ENCODE results near the gene SCUBE3.
A peak's percentile ranks its signal among the peaks of the same experiment; 100 is the strongest.

Gene SCUBE3

DNA sequence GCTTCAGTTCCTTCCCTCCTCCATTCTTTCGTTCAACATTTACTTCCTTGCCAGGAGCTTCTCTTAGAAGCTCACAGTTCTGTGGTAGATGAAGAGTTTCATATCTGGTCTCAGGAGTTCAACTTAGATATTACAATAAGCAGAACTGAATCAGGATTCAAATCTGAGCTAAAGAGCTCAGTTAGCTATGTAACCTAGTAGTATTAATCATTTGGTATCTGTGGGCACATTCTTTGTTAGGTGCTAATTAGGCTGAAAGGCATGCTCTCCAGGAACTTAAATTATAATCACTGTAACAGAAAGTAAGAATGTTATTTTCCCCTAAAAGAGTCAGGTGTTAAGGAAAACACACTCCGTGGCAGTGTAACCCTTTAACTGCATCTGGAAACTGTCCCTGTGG lies 54.1 kb downstream of the SCUBE3 start:
- DNase-seq (ENCODE audit: low read depth in 2 of 2), result no peak

- no peak for DNase-seq (ENCODE audit: low read depth in 2 of 2)
Measured at GRCh38 chr6:35272005-35272404, 58.2 kb downstream of the SCUBE3 start.

- no peak for DNase-seq (ENCODE audit: low read depth in 2 of 2)
Measured at GRCh38 chr6:35273822-35274559, 60.2 kb downstream of the SCUBE3 start.

GRCh38 chr6:35275744-35276260 lies 62.0 kb downstream of the SCUBE3 start:
- no peak for DNase-seq (ENCODE audit: low read depth in 2 of 2)

- DNase-seq (ENCODE audit: low read depth in 2 of 2), result no peak
Measured at GRCh38 chr6:35278708-35279107, 65.0 kb downstream of the SCUBE3 start.

- DNase-seq (ENCODE audit: low read depth in 2 of 2), result no peak
Measured at GRCh38 chr6:35280903-35281302, 67.1 kb downstream of the SCUBE3 start.

DNA sequence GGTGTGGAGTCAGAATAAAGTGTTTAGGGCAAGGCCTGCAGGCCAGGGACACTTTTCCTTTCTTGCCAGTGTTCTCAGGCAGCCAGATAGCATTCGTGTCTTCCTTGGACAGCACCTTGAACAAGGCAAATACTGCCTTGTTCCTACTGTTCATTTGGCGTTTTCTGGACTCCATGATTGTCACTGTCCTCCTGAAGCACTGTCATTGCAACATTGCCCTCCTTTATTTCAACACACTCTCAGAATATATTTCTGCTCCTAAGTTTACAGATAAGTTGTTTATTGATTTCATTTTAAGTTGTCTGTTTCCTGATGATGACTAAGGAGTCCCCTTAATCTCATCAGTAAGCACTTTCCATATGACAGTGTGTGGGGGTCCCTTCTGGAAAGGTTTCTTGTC lies 68.7 kb downstream of the SCUBE3 start:
- DNase-seq (ENCODE audit: low read depth in 2 of 2), result no peak

- DNase-seq (ENCODE audit: low read depth in 2 of 2), result no peak
Measured at GRCh38 chr6:35283361-35283760, 69.6 kb downstream of the SCUBE3 start.

GRCh38 chr6:35287671-35288396 lies 74.1 kb downstream of the SCUBE3 start:
- DNase-seq (ENCODE audit: low read depth in 2 of 2), result no peak

DNA sequence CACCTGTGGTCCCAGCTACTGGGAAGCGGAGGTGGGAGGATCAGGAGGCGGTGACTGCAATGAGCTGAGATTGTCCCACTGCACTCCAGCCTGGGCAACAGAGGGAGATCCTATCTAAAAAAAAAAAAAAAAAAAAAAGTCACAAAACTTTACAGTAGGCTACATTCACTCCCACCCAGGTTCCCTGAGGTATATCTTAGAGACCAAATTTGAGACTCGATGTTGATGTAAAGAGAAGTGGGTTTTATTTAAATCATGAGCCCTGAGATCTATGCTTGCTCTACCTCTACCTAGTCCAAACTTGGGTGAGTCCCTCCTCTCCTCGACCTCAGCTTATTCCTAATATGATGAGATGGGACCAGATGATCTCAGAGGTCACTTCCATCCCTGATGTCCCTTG lies 75.1 kb downstream of the SCUBE3 start:
- no peak for DNase-seq (ENCODE audit: low read depth in 2 of 2)

DNA sequence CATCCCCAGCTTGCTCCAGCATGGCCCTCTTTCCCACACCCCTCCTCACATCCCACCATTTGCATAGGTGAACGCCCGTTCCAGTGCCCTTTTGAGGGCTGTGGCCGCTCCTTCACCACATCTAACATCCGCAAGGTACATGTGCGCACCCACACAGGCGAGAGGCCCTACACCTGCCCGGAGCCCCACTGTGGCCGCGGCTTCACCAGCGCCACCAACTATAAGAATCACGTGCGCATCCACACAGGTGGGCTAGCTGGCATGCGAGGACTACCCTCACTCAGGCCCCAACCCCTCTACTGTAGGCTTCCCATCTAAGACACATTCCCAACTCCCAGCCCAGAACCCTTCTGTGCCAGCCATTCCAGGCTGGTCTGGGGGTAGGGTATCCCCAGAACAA lies 77.7 kb downstream of the SCUBE3 start:
- DNase-seq (ENCODE audit: low read depth in 2 of 2), result no peak

DNA sequence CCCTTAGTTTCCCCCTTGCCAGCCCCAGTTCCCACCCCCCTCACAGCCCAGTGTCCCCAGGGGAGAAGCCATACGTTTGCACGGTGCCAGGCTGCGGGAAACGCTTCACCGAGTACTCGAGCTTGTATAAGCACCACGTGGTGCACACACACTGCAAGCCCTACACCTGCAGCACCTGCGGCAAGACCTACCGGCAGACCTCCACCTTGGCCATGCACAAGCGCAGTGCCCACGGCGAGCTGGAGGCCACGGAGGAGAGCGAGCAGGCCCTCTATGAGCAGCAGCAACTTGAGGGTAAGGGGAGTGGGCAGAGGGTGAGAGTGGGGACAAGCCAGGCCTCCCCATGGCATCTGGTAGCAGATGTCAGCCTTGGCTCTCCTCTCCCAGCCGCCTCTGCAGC lies 78.7 kb downstream of the SCUBE3 start:
- no peak for DNase-seq (ENCODE audit: low read depth in 2 of 2)

DNA sequence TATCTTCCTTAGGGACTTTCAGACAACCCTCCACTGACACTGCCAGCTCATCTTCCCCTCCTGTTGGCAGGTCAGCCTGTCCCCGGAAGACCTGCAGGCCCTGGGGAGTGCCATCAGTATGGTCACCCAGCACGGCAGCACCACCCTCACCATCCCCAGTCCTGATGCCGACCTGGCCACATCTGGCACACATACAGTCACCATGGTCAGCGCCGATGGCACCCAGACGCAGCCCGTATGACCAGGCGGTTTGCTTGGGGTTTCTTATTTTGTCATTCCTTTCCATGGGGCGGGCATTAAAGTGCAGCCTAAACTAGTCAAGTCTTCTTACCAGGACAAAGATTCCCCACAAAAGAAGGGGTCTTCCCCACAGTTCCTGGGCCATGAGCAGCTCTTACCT lies 79.9 kb downstream of the SCUBE3 start:
- no peak for DNase-seq (ENCODE audit: low read depth in 2 of 2)

- peak in 1 of 2 donors; percentile 15 for DNase-seq (ENCODE audit: low read depth in 2 of 2)
Measured at GRCh38 chr6:35294308-35294945, 80.7 kb downstream of the SCUBE3 start.

DNA sequence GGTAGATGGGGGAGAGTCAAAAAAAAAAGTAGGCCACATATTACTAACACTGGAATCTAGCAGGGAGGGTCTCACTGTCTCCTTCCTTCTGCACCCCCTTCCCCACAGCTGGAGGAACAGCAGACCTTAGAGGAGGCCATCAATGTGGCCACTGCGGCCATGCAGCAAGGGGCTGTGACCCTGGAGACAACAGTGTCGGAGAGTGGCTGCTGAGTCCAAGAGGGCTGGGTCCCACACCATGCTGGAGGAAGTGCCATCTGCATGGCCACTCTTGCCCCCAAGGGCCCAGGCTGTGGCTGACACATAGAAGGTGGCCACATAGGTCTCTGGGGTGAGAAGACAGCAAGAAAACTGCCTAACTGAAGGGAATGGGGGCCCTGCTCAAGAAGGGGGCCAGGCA lies 81.3 kb downstream of the SCUBE3 start:
- DNase-seq (ENCODE audit: low read depth in 2 of 2), result no peak

- DNase-seq (ENCODE audit: low read depth in 2 of 2), result no peak
Measured at GRCh38 chr6:35295521-35296315, 82.0 kb downstream of the SCUBE3 start.

GRCh38 chr6:35296931-35297600 lies 83.3 kb downstream of the SCUBE3 start:
- DNase-seq (ENCODE audit: low read depth in 2 of 2), result no peak

- peak; percentile 73 to 81 for DNase-seq (ENCODE audit: low read depth in 2 of 2)
Measured at GRCh38 chr6:35297601-35298481, 84.1 kb downstream of the SCUBE3 start, which contains the start of gene DEF6. DEF6 (plus strand) TSS chr6:35297818; CDS start chr6:35297857, 39 bp downstream.

GRCh38 chr6:35298625-35299140 lies 84.9 kb downstream of the SCUBE3 start:
- DNase-seq (ENCODE audit: low read depth in 2 of 2), result no peak

DNA sequence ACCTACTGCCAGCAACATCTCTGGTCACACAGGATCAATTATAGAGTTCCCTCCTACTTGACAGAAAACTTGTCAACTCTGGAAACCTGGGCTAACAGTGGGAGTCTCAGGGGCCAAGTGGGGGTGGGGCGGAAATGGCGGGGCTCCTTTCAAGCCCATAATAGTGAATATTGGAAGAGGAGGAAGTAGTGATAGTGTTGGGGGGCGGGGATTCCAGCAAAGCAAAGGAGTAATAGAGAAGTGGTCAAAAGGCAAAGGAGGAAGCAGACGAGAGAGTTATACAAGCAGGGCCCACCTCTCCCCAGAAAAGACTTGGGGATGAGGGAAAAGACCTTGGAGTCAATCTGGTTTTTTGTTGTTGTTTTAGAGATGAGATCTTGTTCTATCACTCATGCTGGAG lies 85.9 kb downstream of the SCUBE3 start:
- no peak for DNase-seq (ENCODE audit: low read depth in 2 of 2)
